ENCODE results near the gene SHH. TPM values are rescaled to one million over a fixed set of nuclear protein-coding genes. Genes with fewer than 3 reads are reported as not detected.

Gene SHH
- total RNA-seq, 1 experiment from 2014 or later = 0.11 TPM

DNA sequence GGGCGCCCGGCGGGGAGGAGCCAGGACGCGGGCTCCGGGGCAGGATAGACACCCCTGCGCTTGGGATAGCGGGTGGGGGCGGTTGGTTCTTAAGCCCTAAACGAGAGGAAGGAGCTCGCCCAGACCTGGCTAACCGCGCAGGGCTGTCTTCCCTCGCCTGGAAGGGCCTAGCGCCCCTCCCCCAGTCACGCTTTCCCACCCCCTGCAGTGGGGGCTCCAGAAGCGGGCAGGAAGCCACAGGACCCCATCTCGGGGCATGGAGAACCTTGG lies 6.5 kb downstream of the SHH start:
- no peak overlapping the region for H3K9ac ChIP-seq (ENCODE audit: low read length)
- H4K20me1 ChIP-seq (ENCODE audit: low read length) = no peaks in the 10 kb centered on the region
- H3K4me2 ChIP-seq (ENCODE audit: low read length) = peak overlapping the region; percentile 96
- BruUV-seq (replicated peaks) = no TSS peak
- no peaks in the 10 kb centered on the region for H3K9me2 ChIP-seq (replicated peaks; ENCODE audit: low read length)
- ATAC-seq (no peak; the same call in 1 of the 2 replicates), DNase-seq (no peak)
- no peaks in the 10 kb centered on the region for H3F3A ChIP-seq (ENCODE audit: low read length, unreplicated experiment)
- ChIA-PET CTCF (no interaction called here), POLR2A (ENCODE audit: unreplicated experiment) (no interaction called here)
- H3K27ac ChIP-seq (ENCODE audit: low read length) = no peak overlapping the region
- peaks cover 13% of the 10 kb centered on the region; the same call in 1 of the 2 replicates for H3K4me1 ChIP-seq (ENCODE audit: insufficient read depth, low read length)
- peaks cover 26% of the 10 kb centered on the region for H3K27me3 ChIP-seq (ENCODE audit: low read length)
- TF ChIP-seq EZH2 (IDR thresholded peaks at IDR 0.05; ENCODE audit: low read length, unreplicated experiment) (no peak), EZH2phosphoT487 (IDR thresholded peaks at IDR 0.05; ENCODE audit: borderline replicate concordance, low read length) (no peak)
- TF ChIP-seq, protein P1, sequence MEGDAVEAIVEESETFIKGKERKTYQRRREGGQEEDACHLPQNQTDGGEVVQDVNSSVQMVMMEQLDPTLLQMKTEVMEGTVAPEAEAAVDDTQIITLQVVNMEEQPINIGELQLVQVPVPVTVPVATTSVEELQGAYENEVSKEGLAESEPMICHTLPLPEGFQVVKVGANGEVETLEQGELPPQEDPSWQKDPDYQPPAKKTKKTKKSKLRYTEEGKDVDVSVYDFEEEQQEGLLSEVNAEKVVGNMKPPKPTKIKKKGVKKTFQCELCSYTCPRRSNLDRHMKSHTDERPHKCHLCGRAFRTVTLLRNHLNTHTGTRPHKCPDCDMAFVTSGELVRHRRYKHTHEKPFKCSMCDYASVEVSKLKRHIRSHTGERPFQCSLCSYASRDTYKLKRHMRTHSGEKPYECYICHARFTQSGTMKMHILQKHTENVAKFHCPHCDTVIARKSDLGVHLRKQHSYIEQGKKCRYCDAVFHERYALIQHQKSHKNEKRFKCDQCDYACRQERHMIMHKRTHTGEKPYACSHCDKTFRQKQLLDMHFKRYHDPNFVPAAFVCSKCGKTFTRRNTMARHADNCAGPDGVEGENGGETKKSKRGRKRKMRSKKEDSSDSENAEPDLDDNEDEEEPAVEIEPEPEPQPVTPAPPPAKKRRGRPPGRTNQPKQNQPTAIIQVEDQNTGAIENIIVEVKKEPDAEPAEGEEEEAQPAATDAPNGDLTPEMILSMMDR (conservative IDR thresholded peaks at IDR 0.05; ENCODE audit: low read depth, low read length) = no peak
- peak overlapping the region; percentile 68 for H3K4me3 ChIP-seq (ENCODE audit: low read length)
- no peaks in the 10 kb centered on the region for H3K79me2 ChIP-seq (ENCODE audit: low read length)
- intact Hi-C loops (cut with micrococcal nuclease) = loop anchor here (2.0 kb wide), 2 partner anchors 351 to 667 kb away; no protein-coding TSS in a partner anchor
- no peaks in the 10 kb centered on the region for H3K9me3 ChIP-seq (ENCODE audit: low read length)
- peak overlapping the region; percentile 87 for H2AFZ ChIP-seq (ENCODE audit: low read length)
- H3K36me3 ChIP-seq (ENCODE audit: low read depth, low read length) = no peaks in the 10 kb centered on the region

DNA sequence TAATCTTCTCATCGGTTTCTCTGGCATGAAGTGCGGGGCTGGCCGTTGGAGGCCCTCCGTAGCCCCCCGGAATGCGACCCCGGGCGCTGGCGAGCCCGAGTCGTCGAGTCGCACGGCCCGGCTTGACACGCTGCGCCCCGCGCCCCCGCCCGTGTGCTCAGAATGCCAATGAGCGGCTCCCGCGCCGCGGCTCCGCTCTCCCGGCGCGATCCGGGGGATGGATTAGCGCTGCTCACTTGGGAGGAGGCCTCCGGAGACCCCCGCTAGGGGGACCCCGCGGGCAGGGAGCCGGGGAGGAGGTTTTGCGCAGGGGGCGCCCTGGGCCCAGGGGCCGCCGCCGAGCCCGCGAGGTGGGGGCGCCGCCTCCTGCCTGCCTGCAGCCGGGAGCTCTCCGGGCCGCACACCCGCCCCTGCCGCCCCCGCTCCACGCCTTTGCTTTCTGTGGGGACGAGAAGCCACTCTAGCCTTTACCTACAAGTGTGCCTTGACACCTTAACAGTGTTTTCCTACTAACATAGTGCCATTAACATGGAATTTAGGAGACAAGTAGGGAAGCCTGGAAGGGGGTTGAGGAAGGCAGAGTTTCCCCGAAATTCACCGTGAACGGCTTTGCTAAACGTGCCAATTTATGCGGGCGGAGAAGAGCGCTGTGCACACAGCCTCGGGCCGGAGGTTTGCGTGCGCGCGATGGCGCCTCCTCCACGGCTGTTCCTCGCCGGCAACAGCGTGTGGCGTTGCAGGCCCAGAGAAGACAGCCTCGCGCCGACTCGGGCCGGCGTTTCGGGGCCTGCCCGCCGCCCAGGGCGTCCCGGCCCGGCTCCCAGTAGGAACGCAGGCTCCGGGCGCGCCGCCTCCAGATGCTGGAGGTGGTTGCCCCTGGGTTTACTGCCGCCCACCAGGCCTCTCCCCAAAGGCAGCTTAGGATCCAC lies 7.1 kb downstream of the SHH start:
- H3K9me3 ChIP-seq (ENCODE audit: low read length) = no peaks in the 10 kb centered on the region
- intact Hi-C loops (cut with micrococcal nuclease) = loop anchor here (2.0 to 5.0 kb wide), 3 partner anchors 352 to 957 kb away; no protein-coding TSS in a partner anchor
- H3K36me3 ChIP-seq (ENCODE audit: low read depth, low read length) = no peaks in the 10 kb centered on the region
- no peaks in the 10 kb centered on the region for H3K9me2 ChIP-seq (replicated peaks; ENCODE audit: low read length)
- no peak overlapping the region for H3K27ac ChIP-seq (ENCODE audit: low read length)
- ATAC-seq (peak; percentile 72), DNase-seq (peak; percentile 76)
- H3K9ac ChIP-seq (ENCODE audit: low read length) = no peak overlapping the region
- H2AFZ ChIP-seq (ENCODE audit: low read length) = peak overlapping the region; percentile 87
- no peaks in the 10 kb centered on the region for H3F3A ChIP-seq (ENCODE audit: low read length, unreplicated experiment)
- ChIA-PET POLR2A (ENCODE audit: unreplicated experiment) (no interaction called here), CTCF (interaction anchor here (0.6 kb wide), 1 partner anchor 31 kb away, joined by 3 read pairs; no protein-coding TSS in a partner anchor)
- H3K4me2 ChIP-seq (ENCODE audit: low read length) = peak overlapping the region; percentile 96
- H3K79me2 ChIP-seq (ENCODE audit: low read length) = no peaks in the 10 kb centered on the region
- H3K27me3 ChIP-seq (ENCODE audit: low read length) = peaks cover 20% of the 10 kb centered on the region
- no peak for TF ChIP-seq EZH2 (IDR thresholded peaks at IDR 0.05; ENCODE audit: low read length, unreplicated experiment)
- TF ChIP-seq, protein P1 (conservative IDR thresholded peaks at IDR 0.05; ENCODE audit: low read depth, low read length) = peak; percentile 56
- no peaks in the 10 kb centered on the region for H4K20me1 ChIP-seq (ENCODE audit: low read length)
- peaks cover 13% of the 10 kb centered on the region; the same call in 1 of the 2 replicates for H3K4me1 ChIP-seq (ENCODE audit: insufficient read depth, low read length)
- peak overlapping the region; percentile 68 for H3K4me3 ChIP-seq (ENCODE audit: low read length)
- no TSS peak for BruUV-seq (replicated peaks)

DNA sequence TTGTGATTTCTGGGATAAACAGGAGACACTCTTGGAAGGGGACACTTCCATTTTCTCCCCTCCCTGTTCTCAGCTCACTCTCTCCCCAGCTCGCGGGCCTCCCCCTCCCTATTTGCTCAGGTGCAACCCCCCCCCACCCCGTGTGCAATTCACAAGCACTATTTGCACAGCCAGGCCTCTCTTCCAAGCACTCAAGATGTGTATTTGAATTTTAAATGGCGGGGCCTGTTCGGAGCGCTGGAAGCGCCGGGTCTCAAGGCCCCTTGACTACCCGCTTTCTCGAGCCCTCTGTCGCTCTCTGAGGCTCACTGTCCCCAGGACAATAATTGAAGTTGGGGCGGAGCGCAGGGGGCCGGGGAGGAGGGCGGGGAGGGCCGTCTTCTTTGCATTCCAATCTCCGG lies 7.8 kb downstream of the SHH start:
- no peak for ATAC-seq
- Histone ChIP-seq H3K27ac (ENCODE audit: low read length) (no peak overlapping the region), H3K9me3 (ENCODE audit: low read length) (no peaks in the 10 kb centered on the region), H3K9me2 (replicated peaks; ENCODE audit: low read length) (no peaks in the 10 kb centered on the region), H3K27me3 (ENCODE audit: low read length) (peaks cover 14% of the 10 kb centered on the region), H3K36me3 (ENCODE audit: low read depth, low read length) (no peaks in the 10 kb centered on the region), H3F3A (ENCODE audit: low read length, unreplicated experiment) (no peaks in the 10 kb centered on the region), H3K4me1 (ENCODE audit: insufficient read depth, low read length) (peaks cover 12% of the 10 kb centered on the region; the same call in 1 of the 2 replicates), H3K4me2 (ENCODE audit: low read length) (peak overlapping the region; percentile 96), H2AFZ (ENCODE audit: low read length) (peak overlapping the region; percentile 87), H3K4me3 (ENCODE audit: low read length) (peak overlapping the region; percentile 68), H4K20me1 (ENCODE audit: low read length) (no peaks in the 10 kb centered on the region), H3K9ac (ENCODE audit: low read length) (no peak overlapping the region), H3K79me2 (ENCODE audit: low read length) (no peaks in the 10 kb centered on the region)
- ChIA-PET POLR2A (ENCODE audit: unreplicated experiment) (no interaction called here), CTCF (interaction anchor here (0.6 kb wide), 1 partner anchor 30 kb away, joined by 3 read pairs; no protein-coding TSS in a partner anchor)
- no TSS peak for BruUV-seq (replicated peaks)
- DNase-seq = no peak
- TF ChIP-seq EZH2 (IDR thresholded peaks at IDR 0.05; ENCODE audit: low read length, unreplicated experiment) = no peak
- TF ChIP-seq, protein P1 (conservative IDR thresholded peaks at IDR 0.05; ENCODE audit: low read depth, low read length) = no peak
- TF ChIP-seq EZH2phosphoT487 (IDR thresholded peaks at IDR 0.05; ENCODE audit: borderline replicate concordance, low read length) = no peak
- intact Hi-C loops (cut with micrococcal nuclease) = loop anchor here (2.0 to 5.0 kb wide), 3 partner anchors 352 to 958 kb away; no protein-coding TSS in a partner anchor
